ENCODE results near the gene DHRS2.

DHRS2 gene

DNA sequence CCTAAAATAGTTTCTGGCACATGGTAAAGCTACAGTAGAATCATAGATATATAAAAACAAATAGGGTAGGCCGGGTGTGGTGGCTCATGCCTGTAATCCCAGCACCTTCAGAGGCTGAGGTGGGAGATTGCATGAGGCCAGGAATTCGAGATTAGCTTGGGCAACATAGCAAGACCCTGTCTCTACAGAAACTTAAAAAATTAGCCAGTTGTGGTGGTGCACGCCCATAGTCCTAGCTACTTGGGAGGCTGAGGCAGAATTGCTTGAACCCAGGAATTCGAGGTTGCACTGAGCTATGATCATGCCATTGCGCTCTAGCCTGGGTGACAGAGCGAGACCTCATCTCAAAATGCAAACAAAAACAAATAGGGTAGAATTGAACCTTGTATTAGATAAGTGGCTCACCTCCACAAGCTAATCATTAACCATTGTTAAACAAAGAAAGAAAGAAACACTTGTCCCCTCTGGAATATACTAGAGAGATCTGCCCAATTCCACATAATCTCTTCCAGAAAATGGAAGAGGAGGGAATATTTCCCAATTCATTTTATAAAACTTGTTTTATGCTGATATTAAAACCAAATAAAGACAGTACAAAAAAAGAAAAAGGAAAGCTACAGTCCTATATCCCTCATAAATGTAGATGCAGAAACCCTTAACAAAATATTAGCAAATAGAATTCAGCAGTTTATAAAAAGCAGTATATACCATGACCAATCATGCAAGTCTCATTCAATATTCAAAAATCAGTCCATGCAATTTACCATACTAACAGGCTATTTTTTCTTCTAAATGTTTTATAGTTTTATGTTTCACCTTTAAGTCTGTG lies 22.7 kb upstream of the DHRS2 start:
- DNase-seq: no peak

DNA sequence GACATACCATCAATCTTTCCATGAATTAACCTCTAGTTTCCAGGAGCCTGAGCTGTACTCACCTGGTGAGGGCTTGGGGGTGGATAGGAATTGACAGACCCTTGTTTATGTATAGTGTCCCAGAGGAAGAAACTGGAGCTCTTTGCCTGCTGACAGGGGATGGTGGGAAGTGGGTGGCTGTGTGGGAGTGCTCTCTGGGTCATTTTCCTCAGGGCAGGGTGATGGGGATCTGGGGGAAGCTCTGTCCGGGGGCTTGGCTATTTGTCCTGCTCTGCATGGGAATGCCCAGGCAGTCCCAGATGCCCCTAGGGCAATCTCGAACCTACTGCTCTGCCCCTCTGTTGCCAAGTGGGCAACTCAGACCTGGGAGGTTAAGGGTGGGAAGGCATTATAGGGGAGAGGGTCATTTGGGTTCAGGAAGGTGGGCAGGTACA lies 21.8 kb upstream of the DHRS2 start:
- no peak for DNase-seq

DNA sequence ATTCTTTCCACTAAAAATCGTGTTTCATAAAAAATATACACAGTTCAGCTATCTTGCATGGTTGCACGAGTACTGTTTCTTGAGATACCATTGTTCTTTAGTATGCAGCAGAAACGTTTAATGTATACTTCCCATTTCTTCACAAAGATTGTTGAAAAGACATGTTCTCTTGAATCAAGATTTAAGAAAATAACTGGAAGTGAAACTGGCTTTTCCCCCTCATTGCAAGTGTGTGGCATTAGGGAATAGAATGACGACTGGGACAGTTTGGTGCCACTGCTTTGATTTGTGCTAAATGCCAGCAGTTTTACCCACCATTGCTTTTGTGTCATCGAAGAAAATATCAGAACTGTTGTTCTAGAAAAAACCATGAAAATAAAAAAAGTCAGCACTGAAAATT lies 20.3 kb upstream of the DHRS2 start:
- DNase-seq: no peak

DNA sequence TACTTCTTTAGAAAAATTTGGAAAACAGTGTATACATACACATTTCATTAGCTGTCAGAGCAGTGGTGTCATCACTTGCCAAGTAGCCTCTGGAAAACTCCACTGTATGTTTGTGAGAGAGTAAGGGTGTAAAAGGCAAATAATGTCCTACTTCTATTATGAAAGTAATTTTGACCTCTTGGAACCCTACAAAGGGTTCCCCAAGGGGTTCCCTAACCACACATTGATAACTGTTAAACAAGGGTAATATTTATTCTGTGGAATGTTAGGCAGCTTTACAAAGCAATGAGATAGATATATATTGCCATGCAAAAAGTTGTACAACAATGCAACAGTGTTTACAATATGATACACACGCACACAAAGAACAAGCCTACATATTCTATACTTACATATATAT lies 18.6 kb upstream of the DHRS2 start:
- DNase-seq: no peak

DNA sequence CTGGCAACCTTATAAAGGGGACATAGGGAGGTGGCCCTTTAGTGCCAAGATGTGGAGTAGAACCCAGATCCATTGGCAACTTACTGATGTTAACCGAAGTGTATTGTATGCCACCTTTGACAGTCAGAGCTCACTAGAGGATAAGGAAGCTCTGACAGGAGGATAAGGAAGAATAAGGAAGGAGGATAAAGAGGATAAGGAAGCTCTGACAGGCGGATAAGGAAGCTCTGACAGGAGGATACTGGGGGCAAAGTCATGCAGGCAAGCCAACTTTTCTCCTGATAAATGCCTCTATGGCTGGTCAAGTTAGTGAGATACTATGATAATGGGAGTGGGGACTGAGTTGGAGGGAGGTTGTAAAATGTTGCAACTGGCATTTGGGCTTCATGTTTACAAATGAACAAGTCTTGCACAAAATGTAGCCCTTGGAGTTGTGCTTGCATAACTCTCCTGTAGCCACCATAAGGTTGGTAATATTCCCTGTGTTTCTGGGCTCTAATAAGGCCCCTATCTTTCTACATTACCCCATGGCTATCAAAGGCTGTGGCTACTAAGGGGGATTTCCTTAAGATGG lies 17.7 kb upstream of the DHRS2 start:
- no peak for DNase-seq

DNA sequence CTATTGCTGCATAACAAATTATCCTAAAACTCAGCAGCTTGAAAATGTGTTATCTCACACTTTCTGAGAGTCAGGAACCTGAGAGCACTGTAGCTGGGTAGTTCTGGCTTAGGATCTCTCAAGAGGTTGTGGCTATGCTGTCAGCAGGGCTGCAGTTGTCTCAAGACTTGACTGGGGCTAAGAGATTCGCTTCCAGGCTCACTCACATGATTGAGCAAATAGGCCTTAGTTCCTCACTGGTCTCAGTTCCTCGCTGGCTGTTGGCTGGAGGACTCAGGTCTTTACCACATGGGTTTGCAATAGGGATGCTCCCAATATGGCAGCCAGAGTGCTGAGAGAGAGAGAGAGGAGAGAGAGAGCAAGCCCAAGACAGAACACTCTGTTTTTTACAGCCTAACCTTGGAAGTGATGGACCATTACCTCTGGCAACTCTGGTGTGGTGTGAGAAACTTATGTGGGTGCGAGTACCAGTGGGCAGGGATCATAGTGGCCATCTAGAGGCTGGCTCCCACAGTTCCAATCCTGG lies 15.9 kb upstream of the DHRS2 start:
- DNase-seq: no peak

DNA sequence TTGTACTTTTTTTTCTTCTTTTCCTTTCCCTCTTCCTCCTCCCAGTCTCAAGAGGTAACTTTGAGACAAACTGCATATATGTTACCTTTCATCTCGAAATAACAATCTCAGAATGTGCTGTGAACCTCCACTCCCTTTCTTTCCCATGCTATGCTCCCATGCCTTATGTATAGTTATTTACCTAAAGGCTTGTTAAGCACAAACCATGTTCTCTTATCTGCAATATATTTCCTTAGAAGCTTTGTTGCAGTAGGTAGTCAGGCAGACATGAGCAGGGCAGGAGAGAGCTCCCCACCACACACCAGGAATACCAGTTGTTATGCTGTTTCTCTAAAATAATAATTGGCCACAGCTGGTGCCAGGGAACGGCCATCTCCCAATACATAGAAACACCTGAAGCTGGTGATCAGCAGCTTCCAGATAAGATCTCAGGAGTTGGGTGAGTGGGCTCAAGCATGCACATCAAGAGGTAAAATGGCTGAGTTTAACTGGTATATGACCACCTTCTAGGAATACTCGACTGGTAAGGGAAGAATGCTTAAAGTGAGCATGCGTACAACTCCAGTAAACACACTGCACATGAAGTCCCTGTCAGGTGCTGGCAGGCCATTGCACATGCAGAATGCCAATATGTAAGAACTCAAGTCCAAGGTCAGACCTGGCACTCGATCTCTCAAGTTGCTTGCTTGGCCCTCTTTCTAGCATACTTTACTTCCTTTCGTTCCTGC lies 14.8 kb upstream of the DHRS2 start:
- no peak for DNase-seq

DNA sequence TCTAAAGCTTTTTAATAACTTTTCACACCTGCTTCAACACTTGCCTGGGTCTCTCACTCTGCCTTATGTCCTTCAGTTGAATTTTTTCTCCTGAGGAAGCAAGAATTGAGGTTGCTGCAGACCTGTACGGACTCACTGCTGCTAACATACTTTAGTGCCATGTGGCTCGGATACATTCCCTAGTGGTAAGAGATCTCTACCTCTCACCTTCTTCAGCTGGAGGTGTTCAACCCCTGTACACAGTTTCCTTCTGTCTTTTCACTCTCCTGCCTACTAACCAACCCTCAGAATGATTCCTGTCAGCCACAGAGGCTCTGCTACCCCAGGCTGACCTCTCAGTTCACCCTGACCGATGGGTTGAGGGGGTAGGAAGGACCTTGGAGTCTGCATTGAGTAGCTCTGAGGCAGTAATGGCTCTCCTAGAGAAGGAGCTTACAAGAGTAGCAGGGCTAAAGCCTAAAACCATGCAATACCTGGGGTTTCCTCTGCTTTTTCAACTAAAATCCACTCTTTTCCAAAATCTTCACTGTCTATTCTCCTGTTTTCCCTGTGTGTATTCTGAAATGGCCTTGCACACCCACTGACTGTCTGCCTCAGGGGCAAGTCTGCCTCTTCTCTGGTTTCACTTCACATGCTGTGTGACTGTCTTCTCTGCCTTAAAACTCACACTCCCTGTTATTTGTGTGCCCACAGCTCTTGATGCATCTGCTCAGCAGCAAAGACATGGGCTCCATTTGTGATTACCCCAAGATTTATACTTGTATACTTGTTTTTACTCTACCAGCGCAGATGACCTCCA lies 14.0 kb upstream of the DHRS2 start:
- DNase-seq: no peak

DNA sequence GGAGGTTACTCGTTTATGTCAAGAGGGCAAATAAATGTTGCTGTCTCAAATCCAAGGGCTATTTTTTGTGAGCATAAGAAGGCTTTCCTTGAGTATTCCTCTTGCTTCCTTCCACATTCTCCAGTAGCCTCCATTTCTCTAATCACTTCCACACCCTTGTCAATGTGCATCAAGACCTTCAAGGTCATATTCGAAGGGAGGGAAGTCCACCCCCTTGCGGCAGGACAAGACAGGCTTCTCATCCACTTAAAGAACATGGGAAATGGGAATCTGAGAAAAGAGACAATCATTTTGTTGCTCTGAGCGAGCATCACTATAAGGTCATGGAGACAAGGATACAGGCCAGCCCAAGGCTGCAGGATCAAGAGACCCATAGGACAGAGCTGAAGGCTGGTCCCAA lies 13.2 kb upstream of the DHRS2 start:
- DNase-seq: no peak

DNA sequence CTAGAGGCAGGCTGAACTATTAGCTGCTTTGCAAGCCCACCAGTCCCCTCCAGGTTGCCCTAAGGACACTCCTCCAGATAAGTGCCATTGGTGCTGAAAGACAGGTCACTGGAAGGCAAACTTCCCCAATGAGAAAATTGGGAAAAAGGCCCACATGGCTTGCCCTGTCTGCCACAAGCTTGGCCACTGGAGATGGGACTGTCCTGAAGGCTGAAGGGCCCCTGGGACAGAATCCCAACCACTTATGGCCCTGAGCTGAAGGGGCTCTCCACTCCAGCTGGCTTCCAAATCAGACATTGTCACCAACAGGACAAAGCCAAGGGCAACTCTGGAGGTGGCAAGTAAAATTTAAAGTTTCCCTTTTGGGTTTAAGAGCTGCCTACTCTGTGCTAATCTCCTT lies 12.2 kb upstream of the DHRS2 start:
- DNase-seq: no peak

DNA sequence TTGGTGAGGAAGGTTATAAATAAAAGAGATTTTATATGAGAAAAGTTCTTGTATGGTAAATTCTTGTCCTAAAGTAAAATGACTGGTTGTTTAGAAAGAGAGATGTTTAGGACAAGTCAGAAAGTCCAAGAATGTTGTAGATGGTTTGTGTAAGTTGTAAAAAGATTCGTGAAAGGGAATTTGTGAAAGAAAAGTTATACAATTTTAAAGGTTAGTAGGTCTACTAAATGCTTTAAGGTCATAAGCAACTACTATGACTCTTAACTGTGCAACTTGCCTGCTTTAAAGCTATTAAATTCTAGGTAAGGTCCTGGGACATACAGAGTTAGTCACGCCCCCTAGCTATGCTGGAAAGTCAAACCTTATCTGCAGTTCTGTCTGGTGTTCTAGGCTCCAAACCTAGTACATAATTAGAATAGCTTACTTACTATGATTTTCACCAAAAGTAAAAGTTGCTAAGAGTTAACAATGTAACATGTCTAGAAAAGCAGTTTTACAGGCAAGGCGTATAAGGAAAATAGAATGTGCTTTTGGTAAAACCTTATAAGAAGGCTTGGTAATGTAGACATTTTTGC lies 11.2 kb upstream of the DHRS2 start:
- DNase-seq: no peak

DNA sequence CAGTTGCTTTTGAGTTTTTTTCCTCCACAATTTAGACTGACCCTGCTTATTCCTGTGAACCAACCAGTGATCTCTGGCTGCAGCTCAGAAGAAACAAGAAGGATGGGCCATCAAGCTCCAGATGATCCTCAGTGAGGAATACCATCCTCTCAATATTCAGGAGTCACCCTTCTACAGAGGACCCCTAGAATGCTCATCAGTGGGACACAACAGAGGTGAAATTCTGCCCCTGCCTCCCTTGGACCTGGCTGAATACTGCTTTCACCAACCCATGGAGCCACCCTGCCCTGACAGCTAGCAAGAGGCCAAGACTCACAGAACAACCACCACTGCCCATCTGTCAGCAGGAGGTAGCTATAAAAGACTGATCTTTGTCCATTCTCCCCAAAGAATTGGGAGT lies 9.2 kb upstream of the DHRS2 start:
- DNase-seq: no peak

DNA sequence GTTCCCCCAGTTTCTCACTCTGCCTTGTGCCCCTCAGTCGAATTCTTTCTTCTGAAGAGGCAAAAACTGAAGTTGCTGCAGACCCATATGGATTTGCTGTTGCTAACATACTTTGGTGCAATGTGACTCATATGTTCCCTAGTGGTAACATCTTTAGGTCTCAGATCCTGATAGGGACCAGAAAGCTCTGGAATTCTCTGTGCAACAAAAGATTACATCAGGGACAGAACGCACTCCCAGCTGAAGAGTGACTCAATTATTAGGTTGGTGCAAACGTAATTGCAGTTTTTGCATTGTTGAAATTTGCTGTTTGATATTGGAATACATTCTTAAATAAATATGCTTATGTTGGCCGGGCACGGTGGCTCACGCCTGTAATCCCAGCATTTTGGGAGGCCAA lies 8.2 kb upstream of the DHRS2 start:
- no peak for DNase-seq

DNA sequence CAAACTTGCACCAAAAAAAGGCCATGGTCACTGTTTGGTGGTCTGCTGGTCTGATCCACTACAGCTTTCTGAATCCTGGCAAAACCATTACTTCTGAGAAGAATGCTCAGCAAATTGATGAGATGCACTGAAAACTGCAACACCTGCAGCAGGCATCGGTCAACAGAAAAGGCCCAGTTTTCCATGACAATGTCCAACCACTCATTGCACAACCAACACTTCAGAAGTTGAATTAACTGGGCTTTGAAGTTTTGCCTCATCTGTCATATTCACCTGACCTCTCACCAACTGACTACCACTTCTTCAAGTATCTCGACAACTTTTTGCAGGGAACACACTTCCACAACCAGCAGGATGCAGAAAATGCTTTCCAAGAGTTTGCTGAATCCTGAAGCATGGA lies 7.0 kb upstream of the DHRS2 start:
- no peak for DNase-seq

DNA sequence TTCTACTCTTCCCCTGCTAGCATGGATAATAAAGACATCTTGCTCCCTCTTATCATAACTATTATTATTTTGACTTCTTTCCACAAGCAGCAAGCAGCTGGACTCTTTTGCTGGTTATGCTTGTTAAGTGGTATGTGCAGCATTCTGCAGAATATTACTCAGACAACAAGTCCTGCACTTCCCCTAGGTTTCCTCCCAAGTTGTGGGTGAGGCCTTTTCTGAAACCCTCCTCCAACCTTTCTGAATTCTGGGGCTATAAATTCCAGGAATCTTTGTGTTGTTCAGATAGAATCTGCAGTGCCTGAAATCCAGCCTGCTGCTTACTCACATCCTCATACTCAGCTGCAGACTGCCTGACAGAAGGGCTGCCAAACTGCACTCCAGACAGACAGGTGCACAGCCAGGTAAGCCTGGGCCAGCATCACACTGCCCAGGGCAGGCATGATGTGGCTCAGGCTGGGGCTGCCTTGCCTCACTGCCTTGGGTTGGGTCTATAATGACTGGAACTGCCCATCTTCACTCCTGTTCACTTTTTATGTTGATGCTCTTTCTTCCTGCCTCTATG lies 6.2 kb upstream of the DHRS2 start:
- DNase-seq: no peak

DNA sequence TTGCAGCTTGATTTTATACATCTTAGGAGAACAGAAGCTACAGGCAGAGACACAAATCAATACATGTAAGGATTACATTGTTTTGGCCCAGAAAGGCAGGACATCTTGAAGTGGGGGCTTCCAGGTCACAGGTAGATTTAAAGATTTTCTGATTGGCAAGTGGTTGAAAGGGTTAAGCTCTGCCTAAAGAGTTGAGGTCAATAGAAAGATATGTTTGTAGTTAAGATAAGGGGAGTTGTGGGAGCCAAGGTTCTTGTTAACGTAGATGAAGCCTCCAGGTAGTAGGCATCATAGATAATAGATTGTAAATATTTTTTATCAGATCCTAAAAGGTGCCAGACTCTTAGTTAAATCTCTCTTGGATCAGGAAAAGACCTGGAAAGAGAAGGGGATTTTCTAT lies 5.5 kb upstream of the DHRS2 start:
- no peak for DNase-seq

DNA sequence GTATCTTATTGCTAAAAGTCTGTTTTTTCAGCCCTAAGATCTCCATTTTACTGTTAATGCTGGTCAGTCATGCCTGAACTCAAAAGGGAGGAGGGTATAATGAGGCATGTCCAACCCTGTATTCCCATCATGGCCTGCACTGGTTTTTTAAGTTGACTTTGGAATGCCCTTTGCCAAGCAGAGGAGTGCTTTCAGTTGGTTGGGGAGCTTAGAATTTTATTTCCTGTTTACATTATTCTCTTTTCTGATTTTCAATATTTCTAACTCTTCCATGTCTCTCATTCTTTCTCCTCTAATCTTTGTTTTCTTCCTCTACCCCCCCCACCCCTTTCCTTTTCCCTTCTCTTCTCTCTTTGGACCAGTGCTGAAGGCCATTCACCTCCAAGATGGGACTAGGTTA lies 4.9 kb upstream of the DHRS2 start:
- no peak for DNase-seq

DNA sequence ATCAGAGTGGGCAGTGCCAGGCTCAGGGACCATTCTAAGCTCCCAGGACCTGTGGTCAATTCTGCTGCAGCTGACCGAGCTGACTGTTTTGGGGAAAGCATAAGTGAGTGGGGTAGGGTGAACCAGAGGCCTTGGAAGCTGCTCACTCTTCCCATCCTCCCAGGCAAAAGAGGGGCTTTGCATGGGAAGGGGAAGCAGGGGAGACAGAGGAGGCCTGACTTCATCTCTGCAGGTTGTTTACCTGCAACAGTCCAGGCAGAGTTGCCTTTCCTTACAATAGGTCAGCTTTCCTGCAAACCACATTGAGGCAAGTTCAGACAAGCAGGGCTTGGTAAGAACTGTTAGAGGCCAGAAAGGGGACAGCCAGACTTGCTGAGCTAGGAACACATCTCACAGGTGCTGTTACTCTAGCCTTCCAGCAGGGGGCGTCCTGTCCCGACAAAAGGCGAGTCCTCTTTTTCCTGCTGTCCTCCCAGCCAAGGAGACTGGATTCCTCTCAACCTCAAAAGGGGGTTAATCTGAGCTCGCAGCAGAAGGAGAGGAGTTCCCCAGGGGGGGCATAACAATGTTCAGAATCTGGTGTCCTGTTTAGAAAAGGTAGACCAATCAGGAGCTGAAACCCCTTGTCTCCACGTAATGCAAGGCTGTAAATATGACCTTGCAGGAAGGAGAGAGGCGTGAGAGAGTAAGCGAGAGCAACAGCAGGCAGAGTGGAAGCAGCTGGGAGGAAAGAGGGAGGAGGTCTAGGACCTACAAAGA lies 4.3 kb upstream of the DHRS2 start:
- DNase-seq: peak; percentile 40

DNA sequence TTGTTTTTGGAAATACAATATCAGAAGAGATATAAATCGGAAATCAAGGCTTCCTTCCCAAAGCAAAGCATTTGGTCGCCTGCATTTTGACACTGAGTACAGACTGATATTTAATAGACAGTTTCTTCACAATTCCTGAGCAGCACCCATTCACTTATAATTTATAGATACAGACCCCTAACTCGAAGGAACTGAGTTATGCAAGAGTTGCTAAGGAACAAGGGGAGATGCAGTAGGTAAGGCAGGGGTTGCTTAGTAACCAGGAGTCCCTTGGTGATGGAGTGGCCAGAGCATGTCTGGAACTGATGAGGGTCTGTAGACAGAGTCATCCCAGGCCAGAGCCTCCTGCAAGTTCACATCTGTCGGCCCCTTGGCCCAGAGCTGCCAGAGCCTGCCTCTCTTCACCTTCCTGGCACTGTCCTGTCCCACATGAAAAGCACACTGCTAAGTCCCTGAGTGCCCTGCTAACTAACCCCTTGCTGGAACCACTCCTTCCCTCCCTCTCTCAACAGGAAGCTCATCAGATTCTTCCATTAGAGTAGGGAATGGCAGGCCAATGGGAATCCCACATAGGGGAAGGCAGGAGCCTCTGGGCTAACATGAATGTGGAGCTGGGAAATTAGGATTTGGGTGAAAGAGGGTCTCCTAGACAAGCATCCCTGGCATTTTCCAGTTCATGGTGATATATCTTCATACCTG lies 3.6 kb upstream of the DHRS2 start:
- no peak for DNase-seq

DNA sequence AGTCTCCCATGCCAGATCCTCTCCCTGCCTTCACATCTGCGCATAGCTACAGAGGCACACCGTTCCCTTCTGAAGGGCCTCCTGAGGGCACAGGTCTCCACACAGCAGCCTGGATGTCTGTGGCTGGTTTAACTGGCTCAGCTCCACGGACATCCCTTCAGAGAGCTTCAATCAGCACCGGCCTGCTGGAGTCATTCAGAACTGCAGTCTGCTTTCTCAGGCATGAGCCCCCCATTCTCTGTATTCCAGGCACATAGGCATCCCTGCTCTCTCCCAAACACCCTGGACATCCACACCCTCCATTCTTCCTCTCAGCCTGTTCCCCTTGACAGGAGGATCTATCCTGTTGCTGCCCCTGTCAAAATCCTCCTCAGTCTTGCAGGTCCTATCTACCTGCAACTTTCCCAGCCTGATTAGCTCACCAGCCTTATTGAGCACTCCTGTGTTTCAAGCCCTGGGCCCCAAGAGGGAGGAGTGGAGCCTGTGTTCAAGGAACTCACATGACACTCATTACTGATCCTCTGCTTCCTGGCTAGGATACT lies 2.9 kb upstream of the DHRS2 start:
- DNase-seq: no peak

All from NCI-H2029 (cell line).